ENCODE results near the gene DGKH.
"Not testable (repeated sequence)": the region's sequence is repeated elsewhere in the genome, so short reads cannot be mapped to it uniquely, and the experiment has no call there.

The DGKH gene

DNA sequence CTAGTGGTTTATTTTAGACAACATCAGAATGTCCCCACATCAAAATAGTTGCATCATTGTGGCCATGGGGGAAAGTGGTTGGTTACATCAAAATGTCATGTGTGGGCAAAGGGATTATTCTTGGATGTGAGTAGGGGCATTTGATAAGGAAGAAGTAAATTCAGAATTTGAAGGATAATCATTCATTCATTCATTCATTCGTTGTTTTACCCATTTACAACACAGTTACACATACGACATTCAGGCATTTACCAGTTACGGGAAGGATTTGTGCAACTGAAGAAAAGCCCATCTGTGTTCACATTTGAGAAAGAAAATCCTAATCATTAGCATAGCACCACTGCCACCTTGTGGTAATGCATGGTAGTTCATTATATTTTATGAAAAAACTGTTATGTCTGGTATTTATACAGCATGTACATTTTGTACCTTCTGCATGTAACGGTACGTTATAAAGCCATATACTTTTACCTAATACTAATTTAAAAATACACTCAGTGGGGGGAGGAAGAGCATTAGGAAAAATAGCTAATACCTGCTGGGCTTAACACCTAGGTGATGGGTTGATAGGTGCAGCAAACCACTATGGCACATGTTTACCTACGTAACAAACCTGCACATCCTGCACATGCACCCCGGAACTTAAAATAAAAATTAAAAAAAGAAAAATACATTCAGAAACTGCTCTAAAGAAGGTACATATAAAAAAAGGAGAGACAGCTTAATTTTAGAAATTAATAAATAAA is 62.1 kb downstream of the DGKH start:
- peak in 2 of 3 experiments; percentile 14 to 17 for DNase-seq (ENCODE audit: low read depth in 3 of 3)

DNA sequence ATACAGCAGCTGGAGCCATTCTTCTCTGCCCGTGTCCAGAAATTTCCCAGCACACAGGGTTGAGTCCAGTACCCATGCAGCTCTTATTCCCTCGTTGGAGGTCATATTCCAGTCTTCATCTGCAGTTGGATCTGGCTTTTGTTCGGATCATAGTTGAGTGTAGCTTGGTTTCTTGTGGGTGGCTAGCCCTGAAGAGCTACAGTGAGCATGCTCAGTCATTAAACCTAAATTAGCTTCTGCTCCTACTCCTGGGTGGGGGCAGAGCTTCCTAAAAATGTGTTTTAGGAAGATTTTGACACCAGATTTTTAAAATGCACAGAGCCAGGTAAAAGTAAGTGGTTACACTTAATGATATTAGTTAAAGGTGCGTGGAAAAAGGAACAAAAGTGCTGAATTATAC is 64.4 kb downstream of the DGKH start:
- no peak for DNase-seq (ENCODE audit: low read depth in 3 of 3)

DNA sequence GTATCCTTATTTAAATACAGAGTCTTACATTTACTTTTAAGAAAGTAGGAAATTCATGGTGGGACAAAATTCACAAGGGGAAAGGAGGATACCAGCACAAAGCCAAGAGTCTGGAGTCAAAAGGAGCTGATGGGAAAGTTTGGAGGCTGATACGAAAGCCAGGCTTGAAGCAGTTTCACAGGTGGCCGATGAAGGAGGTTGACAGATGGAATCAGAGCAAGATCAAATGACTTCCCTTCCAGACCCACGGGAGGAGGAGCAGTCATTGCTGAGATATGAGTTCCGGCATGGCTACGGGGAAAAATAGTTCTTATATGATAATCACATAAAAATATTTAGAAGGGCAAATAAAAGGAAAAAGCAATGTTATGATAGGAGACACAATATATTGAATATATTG is 65.0 kb downstream of the DGKH start:
- DNase-seq (ENCODE audit: low read depth in 3 of 3): no peak

DNA sequence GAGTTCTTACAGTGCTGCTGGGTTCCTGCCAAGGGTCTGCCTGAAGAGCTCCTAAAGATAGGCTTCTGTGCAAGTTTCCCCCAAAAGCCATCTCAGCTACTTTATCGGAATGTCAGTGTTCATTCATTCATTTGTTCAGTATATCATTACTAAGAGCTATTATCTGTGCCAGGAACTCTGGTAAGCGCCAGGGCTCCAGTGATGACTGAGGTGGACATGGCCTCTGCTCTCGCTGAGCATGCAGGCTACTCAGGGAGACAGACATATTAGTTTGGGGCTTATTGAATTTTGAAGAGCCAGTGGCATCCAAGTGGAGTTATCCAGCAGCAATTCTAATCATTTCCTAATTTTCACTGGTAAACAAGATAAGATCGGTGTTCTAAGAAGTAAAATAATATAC is 65.8 kb downstream of the DGKH start:
- no peak for DNase-seq (ENCODE audit: low read depth in 3 of 3)

DNA sequence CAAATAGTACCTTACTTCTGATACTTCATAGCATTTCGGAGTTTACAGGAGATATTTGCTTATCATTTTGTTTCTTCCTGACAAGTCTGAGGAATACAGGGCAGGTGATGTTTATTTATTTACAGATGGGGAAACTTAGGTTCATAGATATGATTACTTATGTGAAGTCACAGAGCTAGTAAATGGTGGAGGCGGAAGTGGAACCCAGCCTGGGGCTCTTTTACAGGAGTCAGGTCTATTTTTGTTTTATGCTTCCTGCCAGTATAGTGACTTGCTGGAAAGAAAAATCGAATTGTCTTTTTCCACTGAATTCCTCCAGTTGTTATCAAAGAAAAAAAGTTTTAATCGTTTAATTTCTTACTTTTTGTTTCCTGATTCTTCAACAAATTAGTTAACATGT is 66.5 kb downstream of the DGKH start:
- DNase-seq (ENCODE audit: low read depth in 3 of 3): no peak

DNA sequence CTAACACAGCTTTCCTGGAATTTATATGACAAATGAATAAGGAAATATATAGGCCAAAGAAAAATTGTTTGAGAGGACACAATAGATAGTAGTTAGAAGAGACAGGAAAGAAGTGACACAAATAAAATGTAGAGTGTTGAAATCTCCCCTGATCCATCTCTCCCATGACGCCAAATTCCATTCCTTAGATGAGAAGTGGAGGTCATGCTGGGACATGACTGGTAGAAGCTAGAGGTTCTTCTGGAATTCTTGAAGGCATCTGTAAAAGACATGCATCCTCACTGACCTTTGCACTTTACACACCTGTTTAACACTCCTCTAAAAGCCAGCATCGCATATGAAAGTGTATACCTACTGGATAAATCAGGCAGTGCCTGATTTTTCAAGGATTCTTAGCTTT is 67.8 kb downstream of the DGKH start:
- no peak for DNase-seq (ENCODE audit: low read depth in 3 of 3)

DNA sequence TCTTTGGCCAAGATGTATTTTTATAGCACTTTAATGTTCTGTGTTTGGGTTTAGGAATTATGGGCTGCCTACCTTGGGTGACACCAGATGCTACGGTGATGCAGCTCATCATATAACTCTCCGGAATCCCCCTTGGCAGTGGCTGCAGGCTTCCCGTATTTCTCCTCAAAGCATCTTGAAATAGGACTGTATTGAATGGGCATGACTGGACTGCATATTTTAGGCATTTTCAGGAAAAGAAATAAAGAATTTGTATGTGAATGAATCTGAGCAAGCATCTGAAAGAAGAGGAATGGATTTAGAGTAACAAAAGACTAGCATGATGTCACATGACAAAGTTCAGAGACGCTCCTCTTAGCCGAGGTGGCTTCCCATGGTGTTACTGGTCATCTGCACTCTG is 70.6 kb downstream of the DGKH start:
- no peak for DNase-seq (ENCODE audit: low read depth in 3 of 3)

DNA sequence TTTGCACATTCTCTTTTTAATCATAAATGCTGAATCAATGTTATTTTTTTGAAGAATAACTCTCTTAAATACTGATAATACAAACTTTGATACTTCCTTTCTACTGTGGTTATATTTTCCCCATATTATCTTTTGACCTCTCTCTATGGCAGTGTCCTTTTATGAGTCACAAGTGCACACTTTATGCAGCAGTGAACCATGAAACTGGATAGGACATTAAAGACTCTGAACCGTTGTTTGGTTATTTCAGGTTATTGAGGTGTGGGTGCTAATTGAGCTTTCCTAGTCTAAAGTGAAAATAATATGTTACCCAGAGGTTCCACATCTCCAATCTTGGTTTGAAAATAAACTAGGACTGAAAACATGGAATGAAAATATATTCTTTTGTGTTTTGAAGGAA is 71.4 kb downstream of the DGKH start:
- no peak for DNase-seq (ENCODE audit: low read depth in 3 of 3)

DNA sequence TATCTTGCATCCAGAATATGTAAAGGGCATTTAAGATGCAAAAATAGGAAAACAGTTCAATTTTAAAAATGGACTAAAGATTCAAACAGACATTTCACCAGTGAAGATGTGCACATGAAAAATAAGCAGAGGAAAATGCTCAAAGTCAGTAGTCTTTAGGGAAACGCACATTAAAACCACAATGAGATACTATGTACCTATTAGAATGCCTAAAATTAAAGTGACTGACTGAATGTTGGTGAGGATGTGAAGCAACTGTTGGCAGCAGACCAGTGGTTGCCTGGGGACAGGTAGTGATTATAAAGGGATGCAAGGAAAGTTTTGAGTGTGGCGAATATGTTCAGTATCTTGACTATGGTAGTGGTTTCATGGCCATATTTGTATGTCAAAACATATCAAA is 75.2 kb downstream of the DGKH start:
- DNase-seq (ENCODE audit: low read depth in 3 of 3): no peak

DNA sequence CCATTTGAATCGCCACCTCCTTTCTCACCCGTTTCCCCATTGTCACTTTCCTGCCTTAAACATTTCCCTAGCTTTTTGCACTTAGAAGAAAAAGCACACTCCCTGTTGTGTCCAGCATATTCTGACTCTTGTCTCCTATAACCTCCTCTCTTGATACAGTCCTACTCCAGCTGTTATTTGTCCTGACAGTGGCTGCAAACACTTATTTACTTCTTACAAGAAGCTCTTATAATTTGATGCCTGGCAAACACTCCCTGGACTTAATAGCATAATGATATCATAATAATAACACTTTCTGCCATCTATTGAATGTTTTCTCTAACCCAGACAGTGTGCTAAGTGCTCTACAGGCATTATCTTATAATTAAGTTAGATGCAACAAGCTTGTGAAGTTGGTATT is 76.6 kb downstream of the DGKH start:
- DNase-seq (ENCODE audit: low read depth in 3 of 3): no peak

DNA sequence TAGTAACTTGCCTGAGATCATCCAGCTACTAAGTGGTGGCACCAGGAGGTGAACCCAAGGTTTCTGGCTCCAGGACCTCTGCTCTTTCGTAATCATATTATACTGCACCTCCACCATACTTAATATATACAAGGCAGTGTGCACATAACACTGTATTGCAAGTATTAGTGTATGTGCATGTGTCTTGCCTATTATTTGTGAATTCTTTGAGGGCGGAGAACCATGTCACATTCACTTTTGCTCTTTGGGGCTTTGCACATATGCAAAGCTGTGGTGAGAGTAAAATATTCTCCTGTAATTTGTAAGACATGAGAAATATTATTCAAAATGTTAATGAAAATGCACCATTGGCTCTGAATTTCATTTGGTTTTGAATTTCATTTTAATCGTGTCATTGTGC is 78.6 kb downstream of the DGKH start:
- DNase-seq (ENCODE audit: low read depth in 3 of 3): no peak

DNA sequence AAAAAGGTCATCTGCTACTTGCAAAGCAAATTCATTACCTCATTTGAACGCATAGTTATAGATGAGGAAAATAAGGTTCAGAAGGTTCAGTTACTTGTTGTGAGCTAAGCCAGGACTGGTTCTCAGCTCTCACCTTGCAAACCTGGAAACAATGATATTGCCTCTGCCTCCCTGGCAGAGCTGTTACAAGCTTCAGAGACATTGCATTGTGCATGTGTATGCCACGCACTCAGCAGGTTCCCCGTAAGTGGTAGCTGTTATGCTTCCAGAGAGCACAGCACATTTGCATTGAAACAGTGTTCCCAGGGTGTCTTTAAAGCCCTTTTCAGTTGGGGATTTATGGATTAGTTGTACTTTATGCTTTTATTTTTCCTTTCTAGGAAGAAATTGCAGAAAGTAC is 80.6 kb downstream of the DGKH start:
- no peak for DNase-seq (ENCODE audit: low read depth in 3 of 3)

DNA sequence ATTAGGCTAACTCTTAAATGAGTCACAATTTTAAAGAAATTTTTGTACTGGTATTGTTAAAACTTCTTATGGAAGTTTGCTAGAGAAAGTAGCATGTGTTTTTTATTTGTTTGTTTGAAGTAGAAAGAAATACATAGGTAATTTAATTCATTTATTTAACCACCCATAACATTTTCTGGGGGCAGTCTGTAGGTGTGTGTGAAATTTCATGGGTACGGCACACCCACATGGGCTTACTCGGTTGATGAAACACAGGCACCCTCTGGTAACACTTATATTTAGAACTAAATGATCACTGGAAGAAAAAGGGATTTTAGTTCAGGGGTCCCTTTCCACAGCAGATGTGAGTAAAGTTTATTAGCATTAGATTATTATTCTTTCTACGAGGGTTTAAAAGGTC is 88.1 kb downstream of the DGKH start:
- no peak for DNase-seq (ENCODE audit: low read depth in 3 of 3)

DNA sequence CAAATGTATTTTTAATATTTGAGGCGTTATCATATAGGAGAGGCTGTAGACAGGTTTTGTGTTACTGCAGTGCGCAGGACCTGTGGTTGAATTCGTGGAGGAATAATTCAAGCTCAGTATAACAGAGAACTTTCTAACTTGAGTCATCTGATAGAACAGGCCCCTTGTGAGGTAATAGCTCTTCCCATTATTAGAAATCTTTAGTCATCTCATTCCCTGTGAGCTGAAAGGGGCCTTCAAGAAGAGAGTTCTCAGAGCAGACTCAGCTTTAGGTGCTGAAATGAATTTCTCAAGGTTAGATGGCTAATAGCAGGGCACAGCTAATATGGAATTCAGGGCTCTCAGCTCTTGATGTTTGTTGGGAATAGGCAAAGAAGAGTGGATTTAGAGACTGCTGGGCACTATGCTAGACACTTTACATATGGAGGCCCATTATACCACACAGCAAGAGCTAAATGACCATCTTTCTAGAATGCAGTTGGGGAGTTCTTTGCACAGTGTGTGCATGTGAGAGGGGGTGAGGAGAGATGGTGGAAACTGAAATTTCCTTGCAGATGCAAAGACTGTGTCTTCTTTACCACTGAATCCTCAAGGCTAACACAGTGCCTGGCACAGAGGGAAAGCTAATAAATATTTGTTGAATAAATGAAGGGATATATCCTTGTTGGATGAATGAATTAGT is 89.5 kb downstream of the DGKH start:
- DNase-seq (ENCODE audit: low read depth in 3 of 3): no peak

DNA sequence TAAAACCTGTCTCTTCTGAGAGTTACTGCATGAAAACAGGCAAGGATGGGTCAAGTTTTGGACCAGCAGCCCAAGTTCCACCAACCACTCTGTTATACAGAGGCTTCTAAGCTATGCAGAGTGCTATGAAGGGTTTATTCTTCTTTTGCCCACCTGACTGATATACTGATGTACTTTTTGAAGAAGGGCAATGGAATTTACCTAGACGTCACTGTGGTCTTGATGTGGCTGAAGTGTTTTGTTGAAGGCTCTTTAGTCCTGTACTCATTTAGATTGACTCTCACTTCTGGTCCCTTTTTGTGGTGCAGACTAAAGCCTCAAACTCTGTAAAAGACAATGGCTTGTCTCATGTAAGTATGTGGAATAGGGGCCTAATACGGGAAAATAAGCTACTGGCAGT is 92.0 kb downstream of the DGKH start:
- DNase-seq (ENCODE audit: low read depth in 3 of 3): no peak

DNA sequence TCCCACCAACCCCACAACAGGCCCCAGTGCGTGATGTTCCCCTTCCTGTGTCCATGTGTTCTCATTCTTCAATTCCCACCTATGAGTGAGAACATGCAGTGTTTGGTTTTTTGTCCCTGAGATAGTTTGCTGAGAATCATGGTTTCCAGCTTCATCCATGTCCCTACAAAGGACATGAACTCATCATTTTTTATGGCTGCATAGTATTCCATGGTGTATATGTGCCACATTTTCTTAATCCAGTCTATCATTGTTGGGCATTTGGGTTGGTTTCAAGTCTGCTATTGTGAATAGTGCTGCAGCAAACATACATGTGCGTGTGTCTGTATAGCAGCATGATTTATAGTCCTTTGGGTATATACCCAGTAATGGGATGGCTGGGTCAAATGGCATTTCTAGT is 92.6 kb downstream of the DGKH start:
- DNase-seq (ENCODE audit: low read depth in 3 of 3): not testable (repeated sequence)

DNA sequence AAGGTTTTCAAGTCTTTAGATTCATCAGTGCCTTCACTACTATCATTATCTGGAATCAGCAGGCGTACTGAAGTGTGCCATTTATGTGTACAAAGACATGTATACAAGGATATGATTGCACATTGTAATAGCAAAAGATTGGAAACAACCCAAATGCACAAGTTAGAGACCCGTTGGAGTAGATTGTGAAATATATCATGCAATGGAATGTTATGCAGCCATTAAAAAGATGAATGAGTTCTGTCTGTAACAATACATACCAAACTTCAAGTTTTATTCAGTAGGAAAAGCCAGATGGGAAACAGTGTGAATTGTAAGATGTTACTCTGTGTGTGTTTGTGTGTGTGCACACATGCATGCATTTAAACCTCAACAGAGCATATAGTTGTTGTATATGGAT is 97.9 kb downstream of the DGKH start:
- DNase-seq (ENCODE audit: low read depth in 3 of 3): no peak

DNA sequence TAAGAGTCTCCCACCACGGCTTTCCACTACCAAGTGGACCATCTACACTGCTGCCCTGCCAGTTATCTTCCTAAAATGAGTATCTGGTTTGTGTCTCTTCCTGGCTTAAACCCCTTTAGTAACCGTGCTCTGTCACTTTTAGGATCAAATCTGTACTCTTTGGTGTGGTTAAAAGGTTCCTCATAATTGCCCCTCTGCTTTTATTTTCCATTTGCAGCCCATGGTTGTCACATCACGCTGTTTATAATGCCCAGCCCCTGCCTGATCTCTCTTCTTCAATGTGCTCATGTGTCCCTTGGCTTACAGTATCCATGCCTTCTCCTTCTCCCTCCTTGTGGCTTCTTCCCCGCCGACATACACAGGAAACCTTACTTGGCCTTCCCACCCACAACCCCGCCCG is 100.1 kb downstream of the DGKH start:
- no peak for DNase-seq (ENCODE audit: low read depth in 3 of 3)

DNA sequence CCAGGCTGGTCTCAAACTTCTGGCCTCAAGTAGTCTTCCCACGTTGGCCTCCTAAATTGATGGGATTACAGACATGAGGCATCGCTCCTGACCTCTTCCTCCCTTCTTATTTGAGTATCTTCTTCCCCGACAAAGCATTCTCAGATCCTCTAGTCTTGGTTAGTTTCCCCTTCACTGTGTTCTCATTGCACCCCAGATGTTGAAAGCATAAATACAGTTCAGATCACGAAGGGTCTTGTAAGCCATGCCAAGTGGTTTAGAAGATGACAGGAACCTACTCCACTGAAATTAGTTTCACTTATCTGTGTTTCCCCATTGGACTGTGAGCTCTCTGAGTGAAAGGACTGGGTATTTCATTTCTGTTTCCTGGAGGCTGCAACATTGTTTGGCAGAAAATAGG is 100.7 kb downstream of the DGKH start:
- no peak for DNase-seq (ENCODE audit: low read depth in 3 of 3)

DNA sequence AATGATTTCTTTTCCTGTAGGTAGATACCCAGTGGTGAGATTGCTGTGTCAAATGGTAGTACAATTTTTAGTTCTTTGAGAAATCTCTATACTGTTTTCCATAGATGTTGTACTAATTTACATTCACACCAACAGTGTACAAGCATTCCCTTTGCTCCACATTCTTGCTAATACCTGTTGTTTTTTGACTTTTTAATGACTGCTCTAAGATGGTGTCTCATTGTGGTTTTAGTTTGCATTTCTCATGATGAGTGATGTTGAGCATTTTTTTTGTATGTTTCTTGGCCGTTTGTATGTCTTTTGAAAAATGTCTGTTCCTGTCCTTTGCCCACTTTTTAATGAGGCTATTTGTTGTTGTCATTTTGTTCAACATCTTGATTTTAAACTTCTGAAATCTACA is 103.3 kb downstream of the DGKH start:
- no peak for DNase-seq (ENCODE audit: low read depth in 3 of 3)

DNA sequence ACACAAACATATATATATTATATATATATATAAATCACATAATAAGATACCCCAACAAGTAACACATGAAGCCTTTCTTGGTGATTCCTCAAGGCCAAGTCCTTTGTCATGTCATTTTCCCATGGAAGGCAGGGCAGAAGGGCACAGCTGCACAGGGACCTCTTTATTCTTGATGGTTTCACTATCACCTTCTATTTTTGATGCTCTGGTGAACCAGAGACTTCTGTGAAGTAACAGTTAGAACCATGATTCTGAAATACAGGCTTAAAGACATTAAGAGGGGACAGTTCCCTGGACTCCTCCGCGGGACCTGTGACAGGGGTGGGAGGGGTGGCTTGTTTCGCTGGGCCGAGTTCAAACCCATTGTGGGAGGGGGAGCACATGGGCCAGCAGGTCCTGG is 104.0 kb downstream of the DGKH start:
- no peak for DNase-seq (ENCODE audit: low read depth in 3 of 3)

DNA sequence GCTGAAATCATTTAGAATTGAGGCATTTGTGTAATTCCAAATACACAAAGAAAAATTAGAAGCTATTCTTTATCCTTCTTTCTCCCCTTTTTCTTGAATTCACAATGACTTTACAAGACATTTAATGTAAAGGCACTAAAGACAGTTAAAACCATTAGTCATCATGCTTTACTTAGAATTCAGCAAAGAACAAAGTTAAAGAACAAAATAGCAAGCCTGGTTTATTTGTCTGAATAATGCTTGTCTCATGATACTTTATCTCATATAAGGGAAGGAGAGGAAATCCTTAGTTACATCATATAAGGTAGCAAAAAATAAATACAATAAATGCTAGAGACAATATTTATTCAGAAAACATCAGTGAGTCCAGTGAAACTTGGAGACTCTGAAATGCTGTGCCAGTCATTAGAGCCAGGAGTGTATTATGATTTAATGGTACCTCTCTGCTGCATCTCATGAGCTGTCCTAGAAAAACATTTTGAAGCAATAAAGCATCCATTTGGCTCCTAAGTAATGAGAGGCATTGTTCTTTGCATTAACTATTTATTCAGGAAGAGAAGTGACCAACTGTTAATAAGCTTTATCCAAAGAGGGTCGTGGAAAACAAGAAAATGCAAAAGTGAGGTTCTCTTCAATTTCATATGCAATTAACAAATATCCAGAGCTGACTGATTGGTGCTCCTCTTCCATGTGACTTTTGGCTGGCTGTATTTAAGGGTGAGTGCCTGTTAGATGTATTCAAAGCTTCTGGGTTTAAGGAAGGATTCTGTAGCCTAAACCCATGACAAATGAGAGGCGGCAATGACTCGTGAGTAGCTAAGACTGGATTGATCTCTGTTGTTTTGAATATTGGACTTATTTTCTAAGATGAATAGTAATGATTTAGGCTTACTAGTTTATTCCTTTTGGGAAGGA is 105.0 kb downstream of the DGKH start:
- no peak for DNase-seq (ENCODE audit: low read depth in 3 of 3)

DNA sequence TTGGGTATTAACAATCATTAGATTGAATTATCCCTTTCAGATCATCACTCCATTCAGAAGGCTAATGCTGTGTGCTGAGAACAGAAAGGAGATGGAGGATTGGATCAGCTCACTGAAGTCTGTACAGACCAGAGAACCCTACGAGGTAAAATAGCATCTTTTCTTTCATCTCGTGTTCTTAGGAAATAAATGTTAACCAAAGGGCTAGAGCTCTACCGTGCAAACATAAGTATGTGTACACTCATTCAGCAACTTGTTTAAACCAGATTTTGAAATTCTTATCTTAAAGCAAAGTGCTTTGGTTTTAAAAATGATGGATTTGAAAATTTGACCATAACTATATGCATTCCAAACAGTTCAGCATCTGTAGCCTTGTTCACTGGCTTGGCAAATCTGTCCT is 106.8 kb downstream of the DGKH start:
- no peak for DNase-seq (ENCODE audit: low read depth in 3 of 3)
